OCI-LY7 (cell line): Measurements from ENCODE around the gene INSRR. TPM values are rescaled to one million over a fixed set of nuclear protein-coding genes. Genes with fewer than 3 reads are reported as not detected.

ENCODE experiments used
- BruUV-seq: library from RNA; stranded (reverse); fragments of 400-500 nt; replicated peaks from 2 replicates; lab custom pipeline; 2021; lab: Mats Ljungman, UMichigan
- CTCF ChIA-PET: fragments of 300-600 bp; sonication (Branson Sonifier 250); formaldehyde crosslinking; loops from one replicate; lab custom pipeline; 2022; ENCODE audit warnings: antibody characterized with exemption; ENCODE audit not compliant: unreplicated experiment; lab: Charles Lee
- POLR2A ChIA-PET: fragments of 300-600 bp; sonication (Branson Sonifier 250); formaldehyde crosslinking; loops from one replicate; lab custom pipeline; 2022; ENCODE audit warnings: antibody characterized with exemption; lab: Charles Lee
- DNase-seq: peaks from one replicate; pipeline ENCODE4 v3.0.0-alpha.2; 2015; ENCODE audit warnings: low spot score
- H2AFZ ChIP-seq: fragments of 200-600 bp; sonication (generic), shearing (Covaris generic); 2 replicates; pipeline ENCODE4 v1.6.1; 2014; ENCODE audit warnings: mild to moderate bottlenecking, antibody characterized with exemption, low read length, moderate library complexity
- H3K27ac ChIP-seq: fragments of 200-600 bp; sonication (generic); 2 replicates; pipeline ENCODE4 v1.5.1; 2014; ENCODE audit warnings: mixed run types, low read depth, mild to moderate bottlenecking, moderate library complexity, low read length, inconsistent platforms; ENCODE audit not compliant: poor library complexity, severe bottlenecking
- H3K36me3 ChIP-seq: fragments of 200-600 bp; sonication (generic); 2 replicates; pipeline ENCODE4 v1.6.1; 2014; ENCODE audit warnings: mild to moderate bottlenecking, antibody characterized with exemption, low read length, moderate library complexity, mixed read lengths; ENCODE audit not compliant: insufficient read depth
- H3K4me1 ChIP-seq: fragments of 200-600 bp; sonication (generic); 2 replicates; pipeline ENCODE4 v1.5.1; 2014; ENCODE audit warnings: mild to moderate bottlenecking, low read length; ENCODE audit not compliant: insufficient read depth, poor library complexity, severe bottlenecking
- H3K4me2 ChIP-seq: fragments of 200-600 bp; sonication (generic); 2 replicates; pipeline ENCODE4 v1.6.1; 2014; ENCODE audit warnings: mild to moderate bottlenecking, low read length
- H3K4me3 ChIP-seq: fragments of 200-600 bp; sonication (generic); 2 replicates; pipeline ENCODE4 v1.5.1; 2014; ENCODE audit warnings: mild to moderate bottlenecking, low read depth, low read length; ENCODE audit not compliant: poor library complexity, severe bottlenecking
- H3K79me2 ChIP-seq: fragments of 200-600 bp; sonication (generic); 2 replicates; pipeline ENCODE4 v1.6.1; 2016; ENCODE audit warnings: low read depth, mild to moderate bottlenecking, low read length, moderate library complexity, mixed read lengths; ENCODE audit not compliant: insufficient read depth
- H3K9me2 ChIP-seq: fragments of 200-600 bp; sonication (generic); 2 replicates; pipeline ENCODE4 v1.6.1; 2016; ENCODE audit warnings: mild to moderate bottlenecking, low read length, mixed read lengths; ENCODE audit not compliant: insufficient read depth
- H3K9me3 ChIP-seq: fragments of 200-600 bp; sonication (generic); 2 replicates; pipeline ENCODE4 v1.6.1; 2014; ENCODE audit warnings: mild to moderate bottlenecking, mixed run types, low read length, mixed read lengths
- H4K20me1 ChIP-seq: fragments of 200-600 bp; sonication (generic); 2 replicates; pipeline ENCODE4 v1.6.1; 2014; ENCODE audit warnings: mild to moderate bottlenecking, antibody characterized with exemption, low read length, moderate library complexity, mixed read lengths; ENCODE audit not compliant: insufficient read depth
- EZH2phosphoT487 ChIP-seq: fragments of 200-600 bp; sonication (generic); IDR thresholded peaks from 2 replicates; pipeline ENCODE4 v1.6.1; 2018; ENCODE audit warnings: low read depth, borderline replicate concordance, mild to moderate bottlenecking, mixed run types, antibody characterized with exemption, low read length, moderate library complexity, mixed read lengths
- intact Hi-C: fragments of 100-400 bp; cut with micrococcal nuclease; formaldehyde crosslinking; loops from one replicate; pipeline ENCODE4 v1.10.0; 2022; ENCODE audit not compliant: unreplicated experiment
- total RNA-seq, 2 experiments: library from RNA; depleted of rRNA in 1 of 2; stranded (reverse); fragments of >200 nt in 1 of 2; shearing (Covaris generic) in 1 of 2; gene quantifications; 2 replicates each; pipeline ENCODE4 v1.2.3, GENCODE V29; 2014 to 2022
- TF ChIP-seq, protein P1 (sequence below): fragments of 200-600 bp; sonication (generic); conservative IDR thresholded peaks from 2 replicates; pipeline ENCODE4 v1.5.1; 2014; ENCODE audit warnings: mild to moderate bottlenecking, antibody characterized with exemption, low read length, moderate library complexity, mixed read lengths

Gene INSRR
- total RNA-seq, 2 experiments from 2014 or later, result not detected

DNA sequence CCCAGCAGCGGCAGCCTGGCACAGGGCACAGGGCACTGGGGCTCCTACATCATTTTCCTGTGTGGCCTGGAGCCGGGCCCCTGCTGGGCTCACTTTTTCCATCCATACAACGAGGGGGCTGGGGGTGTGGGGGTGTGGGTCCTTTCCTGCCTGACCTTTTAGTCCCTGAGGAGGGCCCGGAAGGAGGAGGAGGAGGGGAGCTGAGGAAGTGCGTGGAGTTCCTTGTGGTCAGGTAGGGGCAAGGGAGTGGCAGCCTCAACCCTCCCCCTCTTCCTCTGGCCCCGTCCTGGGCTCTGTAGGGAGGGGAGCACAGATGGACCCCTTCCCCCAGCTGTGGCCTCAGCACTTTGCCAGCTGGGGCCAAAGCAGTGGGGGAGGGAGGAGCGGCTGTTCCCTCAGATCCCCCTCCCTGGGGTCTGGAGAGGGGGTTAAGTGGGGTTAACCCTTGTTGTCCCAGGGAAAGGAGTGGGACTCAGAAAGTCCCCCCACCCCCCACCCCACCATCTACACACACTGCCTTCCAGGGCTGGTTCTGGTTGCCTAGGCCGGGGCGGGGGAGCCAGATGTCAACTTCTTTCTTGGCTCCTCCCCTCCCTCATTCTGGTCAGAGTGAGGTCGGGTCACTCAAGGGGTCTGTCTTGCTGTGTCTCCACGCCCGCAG is 7.5 kb upstream of the INSRR start:
- Histone ChIP-seq H3K36me3 (no peaks in the 10 kb centered on the region), H3K4me2 (no peak overlapping the region), H3K9me3 (no peaks in the 10 kb centered on the region), H3K27ac (no peak overlapping the region), H3K79me2 (no peaks in the 10 kb centered on the region), H3K9me2 (no peaks in the 10 kb centered on the region), H2AFZ (no peak overlapping the region), H4K20me1 (no peaks in the 10 kb centered on the region), H3K4me1 (no peaks in the 10 kb centered on the region), H3K4me3 (no peak overlapping the region)
- no peak for TF ChIP-seq EZH2phosphoT487
- TF ChIP-seq, protein P1, sequence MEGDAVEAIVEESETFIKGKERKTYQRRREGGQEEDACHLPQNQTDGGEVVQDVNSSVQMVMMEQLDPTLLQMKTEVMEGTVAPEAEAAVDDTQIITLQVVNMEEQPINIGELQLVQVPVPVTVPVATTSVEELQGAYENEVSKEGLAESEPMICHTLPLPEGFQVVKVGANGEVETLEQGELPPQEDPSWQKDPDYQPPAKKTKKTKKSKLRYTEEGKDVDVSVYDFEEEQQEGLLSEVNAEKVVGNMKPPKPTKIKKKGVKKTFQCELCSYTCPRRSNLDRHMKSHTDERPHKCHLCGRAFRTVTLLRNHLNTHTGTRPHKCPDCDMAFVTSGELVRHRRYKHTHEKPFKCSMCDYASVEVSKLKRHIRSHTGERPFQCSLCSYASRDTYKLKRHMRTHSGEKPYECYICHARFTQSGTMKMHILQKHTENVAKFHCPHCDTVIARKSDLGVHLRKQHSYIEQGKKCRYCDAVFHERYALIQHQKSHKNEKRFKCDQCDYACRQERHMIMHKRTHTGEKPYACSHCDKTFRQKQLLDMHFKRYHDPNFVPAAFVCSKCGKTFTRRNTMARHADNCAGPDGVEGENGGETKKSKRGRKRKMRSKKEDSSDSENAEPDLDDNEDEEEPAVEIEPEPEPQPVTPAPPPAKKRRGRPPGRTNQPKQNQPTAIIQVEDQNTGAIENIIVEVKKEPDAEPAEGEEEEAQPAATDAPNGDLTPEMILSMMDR, result no peak
- no peak for DNase-seq
- intact Hi-C loops, result no loop called here
- BruUV-seq, result no TSS peak
- CTCF ChIA-PET, result no interaction called here
- POLR2A ChIA-PET, result no interaction called here

DNA sequence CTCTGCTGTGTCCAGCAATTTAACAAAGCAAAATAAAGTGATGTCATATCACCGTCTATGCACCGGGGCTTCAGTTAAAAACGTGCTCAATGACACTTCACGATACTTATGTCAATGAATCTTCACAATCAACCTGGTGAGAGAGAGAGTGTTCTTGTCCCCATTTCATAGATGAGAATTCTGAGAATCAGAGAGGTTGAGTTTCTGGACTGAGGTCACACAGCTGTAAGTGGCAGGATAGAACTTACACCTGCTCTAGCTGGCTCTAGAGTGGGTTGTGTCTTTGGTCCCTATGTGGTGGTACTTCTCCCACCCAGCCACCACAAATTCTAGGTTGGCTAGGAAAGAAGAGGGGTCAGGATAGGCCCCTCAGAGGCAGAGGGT is 6.9 kb upstream of the INSRR start:
- Histone ChIP-seq H2AFZ (no peak overlapping the region), H3K9me2 (no peaks in the 10 kb centered on the region), H3K4me3 (no peak overlapping the region), H3K4me2 (no peak overlapping the region), H3K4me1 (no peaks in the 10 kb centered on the region), H3K27ac (no peak overlapping the region), H4K20me1 (no peaks in the 10 kb centered on the region), H3K79me2 (no peaks in the 10 kb centered on the region), H3K9me3 (no peaks in the 10 kb centered on the region), H3K36me3 (no peaks in the 10 kb centered on the region)
- ChIA-PET CTCF (no interaction called here), POLR2A (no interaction called here)
- TF ChIP-seq EZH2phosphoT487, result no peak
- TF ChIP-seq, protein P1, result no peak
- no peak for DNase-seq
- BruUV-seq, result no TSS peak
- intact Hi-C loops, result no loop called here

DNA sequence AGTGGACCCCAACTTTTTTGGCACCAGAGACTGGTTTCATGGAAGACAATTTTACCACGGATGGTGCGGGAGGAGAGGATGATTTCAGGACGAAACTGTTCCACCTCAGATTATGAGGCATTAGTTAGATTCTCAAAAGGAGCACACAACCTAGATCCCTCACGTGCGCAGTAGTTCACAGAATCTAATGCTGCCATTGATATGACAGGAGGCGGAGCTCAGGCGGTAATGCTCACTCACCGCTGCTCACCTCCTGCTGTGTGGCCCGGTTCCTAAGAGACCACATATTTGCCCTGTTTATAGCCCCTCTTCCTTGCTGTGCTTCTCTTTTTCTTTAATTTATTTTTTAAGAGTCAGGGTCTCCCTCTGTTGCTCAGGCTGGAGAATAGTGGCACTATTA is 6.3 kb upstream of the INSRR start:
- H3K9me2 ChIP-seq, result no peaks in the 10 kb centered on the region
- H4K20me1 ChIP-seq, result no peaks in the 10 kb centered on the region
- no peaks in the 10 kb centered on the region for H3K36me3 ChIP-seq
- ChIA-PET CTCF (no interaction called here), POLR2A (no interaction called here)
- TF ChIP-seq, protein P1, result no peak
- no peak for TF ChIP-seq EZH2phosphoT487
- H2AFZ ChIP-seq, result no peak overlapping the region
- H3K9me3 ChIP-seq, result no peaks in the 10 kb centered on the region
- BruUV-seq, result no TSS peak
- peaks cover 2% of the 10 kb centered on the region for H3K4me1 ChIP-seq
- H3K79me2 ChIP-seq, result no peaks in the 10 kb centered on the region
- intact Hi-C loops, result no loop called here
- H3K4me2 ChIP-seq, result no peak overlapping the region
- no peak overlapping the region for H3K27ac ChIP-seq
- H3K4me3 ChIP-seq, result no peak overlapping the region
- DNase-seq, result no peak
